ENCODE results near the gene SRP54.

GRCh38 chr14:35028435-35028834, 45.6 kb downstream of the SRP54 start:
- TF ChIP-seq TAF1 (IDR thresholded peaks at IDR 0.05; ENCODE audit: borderline replicate concordance, low read depth, low read length) (no peak), POLR2AphosphoS5 (IDR thresholded peaks at IDR 0.05; ENCODE audit: low read depth, low read length) (no peak)

Data from GM12892 (cell line).